Effector memory CD4-positive, alpha-beta T cell (primary cell): Measurements from ENCODE around the gene SHPK.

Experiments used
- DNase-seq, 3 donors: peaks; one replicate each; pipeline ENCODE4 v3.0.0-alpha.2; 2020
- H3K27ac ChIP-seq: 2 replicates; pipeline ENCODE4 v1.7.0; 2013; ENCODE audit warnings: mild to moderate bottlenecking, low read length, moderate library complexity; ENCODE audit not compliant: insufficient read depth, poor library complexity, severe bottlenecking
- H3K27me3 ChIP-seq: replicated peaks from 2 replicates; pipeline ENCODE4 v1.7.0; 2013; ENCODE audit warnings: mild to moderate bottlenecking, low read length; ENCODE audit not compliant: insufficient read depth, control insufficient read depth, poor library complexity, severe bottlenecking
- H3K36me3 ChIP-seq: 2 replicates; pipeline ENCODE4 v1.7.0; 2013; ENCODE audit warnings: mild to moderate bottlenecking, low read length, moderate library complexity; ENCODE audit not compliant: control insufficient read depth, insufficient read depth
- H3K4me1 ChIP-seq: 2 replicates; pipeline ENCODE4 v1.7.0; 2013; ENCODE audit warnings: low read length, mild to moderate bottlenecking; ENCODE audit not compliant: control insufficient read depth, insufficient read depth, poor library complexity, severe bottlenecking
- H3K4me3 ChIP-seq: 2 replicates; pipeline ENCODE4 v1.7.0; 2013; ENCODE audit warnings: low read length, low read depth, mild to moderate bottlenecking; ENCODE audit not compliant: insufficient read depth, poor library complexity, severe bottlenecking
- H3K9me3 ChIP-seq: 2 replicates; pipeline ENCODE4 v1.7.0; 2013; ENCODE audit warnings: mild to moderate bottlenecking, low read length, moderate library complexity; ENCODE audit not compliant: control insufficient read depth

Gene SHPK

DNA sequence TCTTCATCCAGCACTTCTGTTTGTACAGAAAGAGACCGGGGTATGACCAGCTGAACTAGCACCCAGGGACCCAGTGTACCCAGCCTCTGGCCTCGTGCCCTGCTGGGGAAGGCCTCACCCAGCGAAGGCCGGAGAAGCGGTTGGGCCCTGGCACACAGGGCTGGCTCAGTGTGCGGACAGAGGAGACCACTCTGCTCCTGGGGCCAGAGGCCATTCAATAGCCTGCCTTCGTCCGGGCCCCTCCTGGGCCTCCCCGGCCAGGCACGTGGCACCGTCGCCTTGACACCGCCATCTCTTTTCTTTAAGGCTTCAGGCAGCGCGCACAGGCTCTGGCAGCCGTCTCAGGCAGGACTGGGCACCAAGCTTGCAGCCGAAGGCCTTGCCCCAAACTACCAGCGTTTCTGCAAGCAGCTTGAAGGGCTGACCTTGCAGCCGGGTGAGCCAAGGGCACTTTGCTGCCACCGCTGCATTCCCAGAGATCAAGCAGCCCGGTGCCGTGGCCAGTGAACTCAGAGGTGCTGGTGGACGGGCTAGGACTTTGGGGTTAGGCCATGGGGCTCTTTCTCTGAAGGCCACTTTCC is 24.4 kb upstream of the SHPK start:
- H3K4me3 ChIP-seq: no peak overlapping the region
- no peak overlapping the region for H3K27ac ChIP-seq
- H3K9me3 ChIP-seq: no peaks in the 10 kb centered on the region
- no peaks in the 10 kb centered on the region for H3K36me3 ChIP-seq
- no peak for DNase-seq
- H3K27me3 ChIP-seq: no peaks in the 10 kb centered on the region
- no peaks in the 10 kb centered on the region for H3K4me1 ChIP-seq

DNA sequence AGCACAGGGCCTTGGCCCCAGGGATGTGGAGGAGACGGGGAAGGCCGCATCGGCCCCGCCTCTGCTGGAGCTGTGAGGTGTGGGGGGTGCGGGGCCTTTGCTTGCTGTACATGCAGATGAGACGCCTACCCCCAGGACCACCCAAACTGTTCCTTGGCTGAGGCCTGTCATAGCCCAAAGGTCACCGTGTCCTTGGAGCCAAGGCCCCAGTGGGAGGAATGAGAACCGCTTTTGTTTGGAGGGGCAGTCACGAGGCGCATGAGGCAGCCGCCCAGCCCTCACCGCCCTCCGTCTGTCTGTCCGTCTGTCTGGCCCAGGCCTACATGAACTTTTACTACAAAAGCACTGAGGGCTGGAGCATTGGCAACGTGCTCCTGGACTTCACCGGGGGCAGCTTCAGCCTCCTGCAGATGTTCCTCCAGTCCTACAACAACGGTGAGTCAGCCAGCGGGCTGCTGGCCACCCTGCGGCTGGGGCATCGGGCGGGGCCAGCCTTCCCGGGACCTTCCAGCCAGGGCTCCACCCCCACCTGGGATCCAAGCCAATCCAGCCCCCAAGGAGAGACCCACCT is 23.6 kb upstream of the SHPK start:
- Histone ChIP-seq H3K36me3 (no peaks in the 10 kb centered on the region), H3K27me3 (no peaks in the 10 kb centered on the region), H3K27ac (no peak overlapping the region), H3K4me3 (no peak overlapping the region), H3K4me1 (no peaks in the 10 kb centered on the region), H3K9me3 (no peaks in the 10 kb centered on the region)
- no peak for DNase-seq

DNA sequence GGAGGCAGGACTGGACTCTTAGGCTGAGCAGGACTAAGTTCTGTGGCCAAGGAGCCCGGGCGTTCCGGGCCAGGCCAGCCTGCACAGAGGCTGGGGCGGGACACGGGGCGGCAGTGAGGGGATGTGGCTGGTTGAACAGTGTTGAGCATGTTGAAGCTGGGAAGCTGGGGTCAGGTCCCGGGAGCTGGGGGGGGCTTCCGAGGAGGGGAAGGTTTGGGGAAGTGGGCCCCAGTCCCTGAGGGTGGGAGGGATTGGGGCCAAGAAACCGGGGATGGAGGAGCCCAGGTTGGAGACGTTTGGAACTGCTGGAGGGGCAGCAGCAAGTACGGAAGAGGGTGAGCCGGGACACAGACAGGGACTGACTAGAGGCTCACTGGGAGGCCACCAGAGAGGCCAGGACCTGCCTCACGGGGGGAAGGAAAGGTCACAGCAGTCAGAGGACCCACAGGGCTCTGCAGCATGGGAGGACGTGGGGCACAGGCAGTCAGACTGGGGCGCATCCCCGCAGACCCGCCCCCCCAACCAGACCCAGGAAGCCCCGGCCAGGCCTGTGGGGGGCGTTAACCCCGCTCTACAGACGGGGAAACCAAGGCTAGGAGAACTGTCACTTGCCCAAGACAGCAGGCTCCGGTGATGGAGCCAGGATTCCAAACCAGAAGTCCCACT is 22.9 kb upstream of the SHPK start:
- no peaks in the 10 kb centered on the region for H3K36me3 ChIP-seq
- no peak overlapping the region for H3K4me3 ChIP-seq
- DNase-seq: no peak
- H3K27ac ChIP-seq: no peak overlapping the region
- H3K4me1 ChIP-seq: no peaks in the 10 kb centered on the region
- H3K27me3 ChIP-seq: no peaks in the 10 kb centered on the region
- H3K9me3 ChIP-seq: no peaks in the 10 kb centered on the region

DNA sequence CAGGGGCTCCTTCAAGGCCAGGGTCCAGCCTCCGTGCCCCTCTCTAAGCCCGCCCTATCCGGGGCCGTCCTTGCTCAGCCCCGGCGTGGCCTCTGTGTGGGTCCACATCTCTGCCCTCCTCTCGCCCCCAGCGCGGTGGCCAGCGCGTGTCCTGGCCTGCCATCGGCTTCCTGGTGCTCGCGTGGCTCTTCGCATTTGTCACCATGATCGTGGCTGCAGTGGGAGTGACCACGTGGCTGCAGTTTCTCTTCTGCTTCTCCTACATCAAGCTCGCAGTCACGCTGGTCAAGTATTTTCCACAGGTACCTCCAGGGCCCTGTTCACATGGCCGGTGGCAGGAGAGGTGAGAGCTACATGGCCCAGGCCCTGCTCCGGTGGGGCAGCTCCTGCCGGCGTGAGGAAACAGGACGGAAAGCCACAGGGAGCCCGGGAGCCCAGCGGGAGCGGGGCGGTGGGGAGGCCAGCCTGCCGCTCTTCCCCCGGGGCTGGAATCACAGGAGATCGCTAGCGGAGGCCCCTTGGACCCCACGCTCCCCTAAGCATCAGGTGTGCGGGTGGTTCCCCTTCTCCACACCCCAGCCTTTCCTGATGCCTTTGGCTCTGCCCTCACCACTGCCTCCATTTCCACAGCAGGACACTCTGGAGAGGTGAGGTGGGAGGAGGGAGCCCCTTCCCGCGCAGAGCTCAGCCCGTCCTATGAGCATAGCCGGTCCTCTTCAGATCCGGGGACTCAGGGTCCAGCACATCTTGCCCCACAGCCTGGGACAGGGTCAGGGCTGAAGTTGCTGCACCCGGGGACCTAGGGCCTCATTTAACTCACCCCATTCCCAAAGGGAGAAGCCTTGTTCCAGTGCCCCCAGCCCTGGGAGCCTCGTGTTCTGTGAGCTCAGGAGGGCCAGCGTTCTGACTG is 22.1 kb upstream of the SHPK start:
- Histone ChIP-seq H3K27me3 (no peaks in the 10 kb centered on the region), H3K4me1 (no peaks in the 10 kb centered on the region), H3K27ac (no peak overlapping the region), H3K9me3 (no peaks in the 10 kb centered on the region), H3K36me3 (no peaks in the 10 kb centered on the region), H3K4me3 (no peak overlapping the region)
- DNase-seq: no peak

DNA sequence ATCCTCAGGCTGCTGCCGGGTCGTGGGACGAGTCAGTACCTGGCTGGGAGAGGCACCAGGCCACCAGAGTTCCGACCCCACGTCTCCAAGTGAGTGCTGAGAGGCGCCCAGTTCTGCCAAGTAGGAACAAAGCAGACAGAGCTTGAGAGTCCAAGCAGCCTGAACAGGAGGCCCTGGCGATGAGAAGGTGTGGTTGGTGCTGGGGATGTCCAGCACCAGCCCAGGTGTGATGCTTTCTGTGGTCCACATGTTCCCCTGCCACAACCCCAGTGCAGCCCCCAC is 21.5 kb upstream of the SHPK start:
- Histone ChIP-seq H3K36me3 (no peaks in the 10 kb centered on the region), H3K4me3 (no peak overlapping the region), H3K9me3 (no peaks in the 10 kb centered on the region), H3K4me1 (no peaks in the 10 kb centered on the region), H3K27me3 (no peaks in the 10 kb centered on the region), H3K27ac (no peak overlapping the region)
- DNase-seq: no peak

DNA sequence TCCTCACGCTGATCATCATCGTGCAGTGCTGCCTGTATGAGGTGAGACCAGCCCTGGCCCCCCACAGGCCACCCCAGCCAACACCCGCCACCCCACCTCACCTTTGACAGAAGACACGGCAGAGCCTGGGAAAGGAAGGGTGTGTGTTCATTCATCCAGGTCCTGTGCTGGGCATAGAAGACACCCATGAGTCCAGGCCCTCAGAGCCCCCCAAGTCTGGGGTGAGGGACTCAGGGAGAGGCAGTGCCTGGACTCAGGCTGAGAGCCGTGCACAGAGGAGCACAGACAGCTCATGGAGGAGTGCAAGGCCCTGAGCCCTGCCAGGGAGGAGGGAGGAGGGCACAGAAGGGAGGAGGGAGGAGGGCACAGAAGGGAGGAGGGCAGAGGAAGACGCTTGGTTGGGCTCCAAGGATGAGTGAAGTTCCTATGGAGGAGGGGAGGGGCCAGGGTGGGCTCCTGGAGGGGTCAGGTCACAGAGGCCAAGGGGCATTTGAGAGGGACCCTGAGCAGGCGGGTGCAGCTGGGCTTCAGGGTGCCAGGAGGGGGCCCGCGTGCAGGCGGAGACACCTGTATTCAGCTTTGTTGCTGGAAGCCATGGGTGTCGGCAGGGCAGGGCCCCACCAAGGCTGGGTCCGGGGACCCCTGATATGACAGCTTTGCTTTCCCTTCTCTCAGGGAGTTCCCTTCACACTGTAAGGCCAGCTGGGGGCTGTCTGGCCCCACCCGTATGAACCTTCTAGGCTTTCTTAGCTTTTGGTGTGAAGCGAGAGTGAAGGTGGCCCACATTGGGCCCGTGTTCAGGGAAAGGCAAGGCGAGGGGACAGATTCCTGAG is 20.9 kb upstream of the SHPK start:
- H3K27ac ChIP-seq: no peak overlapping the region
- H3K36me3 ChIP-seq: no peaks in the 10 kb centered on the region
- DNase-seq: no peak
- H3K27me3 ChIP-seq: no peaks in the 10 kb centered on the region
- H3K4me1 ChIP-seq: no peaks in the 10 kb centered on the region
- H3K9me3 ChIP-seq: no peaks in the 10 kb centered on the region
- H3K4me3 ChIP-seq: no peak overlapping the region

DNA sequence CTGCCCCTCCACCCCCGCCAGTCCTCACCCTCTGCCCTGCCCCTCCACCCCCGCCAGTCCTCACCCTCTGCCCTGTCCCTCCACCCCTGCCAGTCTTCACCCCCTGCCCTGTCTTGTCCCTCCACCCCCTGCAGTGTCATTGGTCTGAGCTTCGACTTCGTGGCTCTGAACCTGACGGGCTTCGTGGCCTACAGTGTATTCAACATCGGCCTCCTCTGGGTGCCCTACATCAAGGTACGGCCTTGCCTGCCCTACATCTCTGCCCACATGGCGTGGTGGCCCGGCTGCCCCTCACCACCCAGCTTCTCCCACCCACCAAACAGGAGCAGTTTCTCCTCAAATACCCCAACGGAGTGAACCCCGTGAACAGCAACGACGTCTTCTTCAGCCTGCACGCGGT is 20.3 kb upstream of the SHPK start:
- Histone ChIP-seq H3K27ac (no peak overlapping the region), H3K36me3 (no peaks in the 10 kb centered on the region), H3K9me3 (no peaks in the 10 kb centered on the region), H3K4me3 (no peak overlapping the region), H3K4me1 (no peaks in the 10 kb centered on the region), H3K27me3 (no peaks in the 10 kb centered on the region)
- no peak for DNase-seq

DNA sequence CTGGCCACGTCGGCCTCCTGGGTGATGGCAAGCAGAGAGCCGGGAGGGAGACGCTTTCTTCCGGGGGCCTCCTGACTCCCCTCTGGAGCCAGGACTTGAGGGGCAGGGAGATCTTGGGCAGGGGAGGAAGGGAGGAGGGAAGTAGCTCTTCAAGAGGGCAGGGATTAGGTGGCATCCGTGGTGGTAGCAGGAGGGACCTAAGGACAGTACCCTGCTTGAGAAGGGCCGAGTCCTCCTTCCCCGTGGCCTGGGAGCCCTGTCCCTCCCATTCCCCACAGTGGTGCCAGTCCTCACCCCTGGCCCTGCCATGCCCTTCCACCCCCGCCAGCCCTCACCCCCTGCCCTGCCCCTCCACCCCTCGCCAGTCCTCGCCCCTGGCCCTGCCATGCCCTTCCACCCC is 19.7 kb upstream of the SHPK start:
- DNase-seq: no peak
- no peaks in the 10 kb centered on the region for H3K36me3 ChIP-seq
- H3K4me1 ChIP-seq: no peaks in the 10 kb centered on the region
- H3K27me3 ChIP-seq: no peaks in the 10 kb centered on the region
- H3K4me3 ChIP-seq: no peak overlapping the region
- no peak overlapping the region for H3K27ac ChIP-seq
- H3K9me3 ChIP-seq: no peaks in the 10 kb centered on the region

DNA sequence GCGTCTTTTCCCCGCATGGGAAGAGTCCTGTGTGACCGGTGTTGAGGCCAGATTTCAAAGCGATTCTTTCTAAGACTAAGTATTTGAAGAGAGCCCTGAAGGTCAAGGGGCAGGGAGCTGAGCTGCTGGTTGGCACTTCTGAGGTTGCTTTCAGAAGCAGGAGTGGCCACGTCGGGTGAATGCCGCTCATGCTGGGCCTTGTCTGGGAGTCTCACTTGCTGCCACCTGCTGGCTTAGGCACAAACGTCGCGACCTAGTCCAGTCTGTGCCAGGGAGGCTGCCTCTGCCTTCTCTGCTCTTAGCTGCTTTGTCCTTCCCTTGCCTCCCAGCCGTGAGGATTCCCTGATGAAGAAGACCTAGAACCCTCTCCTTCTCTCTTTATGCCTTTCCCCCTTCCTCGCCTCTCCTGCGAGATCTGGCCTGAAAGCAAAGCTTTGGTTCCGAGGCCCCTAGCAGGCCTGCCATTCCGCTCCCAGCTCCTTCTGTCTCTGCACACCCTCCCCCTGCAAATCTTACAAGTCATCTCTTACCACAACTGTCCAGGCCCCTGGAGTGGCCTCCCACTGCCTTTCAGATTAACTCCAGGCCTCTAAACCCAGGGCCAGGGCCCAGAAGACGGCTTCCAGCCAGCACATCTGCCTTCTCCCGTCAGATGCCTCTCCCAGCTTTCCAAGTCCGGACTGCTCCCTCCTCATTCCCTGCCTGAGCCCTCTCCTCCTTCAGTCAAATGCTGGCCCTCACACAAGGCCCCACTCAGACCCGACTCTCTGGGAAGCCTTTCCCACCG is 11.9 kb upstream of the SHPK start:
- Histone ChIP-seq H3K27ac (no peak overlapping the region), H3K9me3 (no peaks in the 10 kb centered on the region), H3K36me3 (no peaks in the 10 kb centered on the region), H3K27me3 (no peaks in the 10 kb centered on the region), H3K4me1 (no peaks in the 10 kb centered on the region), H3K4me3 (no peak overlapping the region)
- no peak for DNase-seq
